Ovary (tissue), 3 donors: Measurements from ENCODE around the gene PIK3AP1.

Experiments used
- POLR2A ChIP-seq: fragments of 450-650 bp; IDR thresholded peaks from one replicate; pipeline ENCODE4 v1.6.1; 2017; ENCODE audit warnings: antibody characterized with exemption, mild to moderate bottlenecking, moderate library complexity
- TF ChIP-seq, protein P1 (sequence below), 3 donors: fragments of 450-650 bp in 2 of 3; fragments of 200-600 bp in 1 of 3; IDR thresholded peaks; one replicate each; pipeline versions ENCODE4 v1.5.1 to v1.8.0; 2016 to 2022; ENCODE audit warnings: antibody characterized with exemption in 3 of 3, mild to moderate bottlenecking in 1 of 3
- donor health status: DM: no; HTN: no; CAD: no.

DNA sequence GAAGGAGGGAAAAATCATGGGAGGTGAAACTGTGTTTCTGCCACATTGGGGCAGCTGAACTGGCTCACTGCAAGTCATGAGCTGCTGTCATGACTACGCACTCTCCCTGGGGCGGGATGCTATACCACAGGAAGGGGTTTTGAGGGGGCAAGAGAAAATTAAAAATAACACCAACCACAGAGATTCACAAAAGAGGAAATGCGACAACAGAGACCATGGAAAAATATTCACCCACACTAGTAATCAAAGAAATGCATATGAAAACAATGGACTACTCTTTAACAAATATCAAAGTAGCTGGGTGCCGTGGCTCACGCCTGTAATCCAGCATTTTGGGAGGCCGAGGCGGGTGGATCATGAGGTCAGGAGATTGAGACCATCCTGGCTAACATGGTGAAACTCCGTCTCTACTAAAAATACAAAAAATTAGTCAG is 68.3 kb downstream of the PIK3AP1 start:
- TF ChIP-seq, protein P1, sequence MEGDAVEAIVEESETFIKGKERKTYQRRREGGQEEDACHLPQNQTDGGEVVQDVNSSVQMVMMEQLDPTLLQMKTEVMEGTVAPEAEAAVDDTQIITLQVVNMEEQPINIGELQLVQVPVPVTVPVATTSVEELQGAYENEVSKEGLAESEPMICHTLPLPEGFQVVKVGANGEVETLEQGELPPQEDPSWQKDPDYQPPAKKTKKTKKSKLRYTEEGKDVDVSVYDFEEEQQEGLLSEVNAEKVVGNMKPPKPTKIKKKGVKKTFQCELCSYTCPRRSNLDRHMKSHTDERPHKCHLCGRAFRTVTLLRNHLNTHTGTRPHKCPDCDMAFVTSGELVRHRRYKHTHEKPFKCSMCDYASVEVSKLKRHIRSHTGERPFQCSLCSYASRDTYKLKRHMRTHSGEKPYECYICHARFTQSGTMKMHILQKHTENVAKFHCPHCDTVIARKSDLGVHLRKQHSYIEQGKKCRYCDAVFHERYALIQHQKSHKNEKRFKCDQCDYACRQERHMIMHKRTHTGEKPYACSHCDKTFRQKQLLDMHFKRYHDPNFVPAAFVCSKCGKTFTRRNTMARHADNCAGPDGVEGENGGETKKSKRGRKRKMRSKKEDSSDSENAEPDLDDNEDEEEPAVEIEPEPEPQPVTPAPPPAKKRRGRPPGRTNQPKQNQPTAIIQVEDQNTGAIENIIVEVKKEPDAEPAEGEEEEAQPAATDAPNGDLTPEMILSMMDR (IDR thresholded peaks at IDR 0.05): no peak
- no peak for TF ChIP-seq POLR2A
